DND-41 (cell line): ENCODE results near the gene MRPL36.

Experiments used
- ATAC-seq: fragments of 200-7000 bp; cut with Tn5 transposase; 3 replicates; pipeline ENCODE4 v1.9.1; 2021; ENCODE audit warnings: low read depth; ENCODE audit not compliant: insufficient read depth
- DNase-seq: peaks from one replicate; pipeline ENCODE4 v3.0.0-alpha.2; 2020
- H2AFZ ChIP-seq: 2 replicates; pipeline ENCODE4 v1.6.0; 2012; ENCODE audit warnings: low read depth, low read length
- H3K27ac ChIP-seq: 2 replicates; pipeline ENCODE4 v1.5.1; 2012; ENCODE audit warnings: low read length, inconsistent platforms
- H3K27me3 ChIP-seq: fragments of 200-600 bp; sonication (generic); 2 replicates; pipeline ENCODE4 v1.6.0; 2012; ENCODE audit warnings: low read length, mild to moderate bottlenecking, inconsistent platforms; ENCODE audit not compliant: insufficient read depth, poor library complexity
- H3K36me3 ChIP-seq: 2 replicates; pipeline ENCODE4 v1.5.1; 2012; ENCODE audit warnings: low read length, inconsistent platforms; ENCODE audit not compliant: insufficient read depth
- H3K4me1 ChIP-seq: 2 replicates; pipeline ENCODE4 v1.5.1; 2012; ENCODE audit warnings: mild to moderate bottlenecking, low read length; ENCODE audit not compliant: insufficient read depth
- H3K4me2 ChIP-seq: 2 replicates; pipeline ENCODE4 v1.6.0; 2012; ENCODE audit warnings: mild to moderate bottlenecking, moderate library complexity, low read length, inconsistent platforms; ENCODE audit not compliant: insufficient read depth
- H3K4me3 ChIP-seq, 2 experiments: fragments of 200-600 bp in 1 of 2; shearing (Covaris generic) in 1 of 2; 2 replicates each; pipeline ENCODE4 v1.5.1; 2012 to 2016; ENCODE audit warnings: inconsistent platforms in 2 of 2, low read length in 2 of 2, mild to moderate bottlenecking in 2 of 2, low read depth in 1 of 2, moderate library complexity in 1 of 2
- H3K79me2 ChIP-seq: 2 replicates; pipeline ENCODE4 v1.6.0; 2012; ENCODE audit warnings: low read length, inconsistent platforms; ENCODE audit not compliant: insufficient read depth
- H3K9ac ChIP-seq: 2 replicates; pipeline ENCODE4 v1.6.0; 2012; ENCODE audit warnings: low read depth, mild to moderate bottlenecking, inconsistent platforms, low read length, moderate library complexity
- H3K9me3 ChIP-seq: 2 replicates; pipeline ENCODE4 v1.5.1; 2012; ENCODE audit warnings: low read length, moderate library complexity, mild to moderate bottlenecking, inconsistent platforms; ENCODE audit not compliant: insufficient read depth, severe bottlenecking
- H4K20me1 ChIP-seq: 2 replicates; pipeline ENCODE4 v1.6.0; 2012; ENCODE audit warnings: low read length; ENCODE audit not compliant: insufficient read depth
- EZH2 ChIP-seq: IDR thresholded peaks from 3 replicates; pipeline ENCODE4 v1.6.1; 2012; ENCODE audit warnings: borderline replicate concordance, low read depth, mild to moderate bottlenecking, moderate library complexity, low read length, inconsistent platforms; ENCODE audit not compliant: severe bottlenecking
- TF ChIP-seq, protein P1 (sequence below): IDR thresholded peaks from 2 replicates; pipeline ENCODE4 v1.5.1; 2012; ENCODE audit warnings: borderline replicate concordance, low read length, moderate library complexity, mild to moderate bottlenecking; ENCODE audit not compliant: poor library complexity, severe bottlenecking; ENCODE audit errors: extremely low read depth

Gene MRPL36

DNA sequence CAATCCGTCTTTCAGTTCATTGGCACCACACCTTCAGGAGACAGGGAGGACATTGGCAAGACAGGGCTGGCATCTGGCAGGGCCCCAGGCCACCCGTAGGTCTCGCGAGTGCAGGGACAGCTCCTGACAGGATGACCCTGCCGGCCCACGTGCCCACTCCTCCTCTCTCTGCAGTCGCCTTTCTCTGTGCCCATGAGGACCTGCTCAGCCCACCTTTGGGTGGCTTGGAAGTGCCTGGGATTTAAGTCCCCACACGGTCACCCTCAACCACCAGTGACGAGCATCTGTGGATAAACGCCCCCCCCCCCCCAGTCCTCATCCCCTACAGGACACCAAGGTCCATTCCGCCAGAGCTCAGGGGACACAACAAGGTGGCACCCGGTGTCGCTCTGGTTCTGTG, 4.1 kb downstream of the MRPL36 start:
- Histone ChIP-seq H3K27ac (no peak overlapping the region), H3K27me3 (no peaks in the 10 kb centered on the region)
- no peak for DNase-seq

DNA sequence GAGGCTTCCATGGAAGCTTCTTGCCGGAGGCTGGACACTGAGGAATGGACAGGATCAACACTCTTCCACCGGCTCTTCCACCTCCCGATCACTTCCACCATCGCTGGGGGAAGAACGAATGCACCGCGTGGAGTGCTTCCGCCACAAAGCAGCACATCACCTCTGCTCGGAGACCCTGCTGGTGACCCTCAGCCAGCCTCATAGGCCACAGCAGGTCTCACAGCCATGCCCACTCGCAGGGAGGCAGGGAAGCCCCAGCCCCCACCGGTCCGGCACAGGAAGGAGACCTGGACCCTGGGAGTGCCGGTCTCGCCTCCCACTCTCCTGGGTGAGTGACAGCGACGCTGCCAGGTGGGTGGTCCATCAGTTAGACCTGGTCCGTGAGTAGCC, 4.7 kb downstream of the MRPL36 start:
- Histone ChIP-seq H3K27ac (no peak overlapping the region), H2AFZ (no peak overlapping the region), H4K20me1 (peaks cover 28% of the 10 kb centered on the region; the same call in 1 of the 2 replicates), H3K4me1 (peaks cover 29% of the 10 kb centered on the region), H3K27me3 (no peaks in the 10 kb centered on the region), H3K4me3 (no peak overlapping the region), H3K36me3 (peaks cover 26% of the 10 kb centered on the region), H3K79me2 (peaks cover 22% of the 10 kb centered on the region), H3K4me2 (no peak overlapping the region), H3K9ac (no peak overlapping the region), H3K9me3 (no peaks in the 10 kb centered on the region)
- TF ChIP-seq, protein P1, sequence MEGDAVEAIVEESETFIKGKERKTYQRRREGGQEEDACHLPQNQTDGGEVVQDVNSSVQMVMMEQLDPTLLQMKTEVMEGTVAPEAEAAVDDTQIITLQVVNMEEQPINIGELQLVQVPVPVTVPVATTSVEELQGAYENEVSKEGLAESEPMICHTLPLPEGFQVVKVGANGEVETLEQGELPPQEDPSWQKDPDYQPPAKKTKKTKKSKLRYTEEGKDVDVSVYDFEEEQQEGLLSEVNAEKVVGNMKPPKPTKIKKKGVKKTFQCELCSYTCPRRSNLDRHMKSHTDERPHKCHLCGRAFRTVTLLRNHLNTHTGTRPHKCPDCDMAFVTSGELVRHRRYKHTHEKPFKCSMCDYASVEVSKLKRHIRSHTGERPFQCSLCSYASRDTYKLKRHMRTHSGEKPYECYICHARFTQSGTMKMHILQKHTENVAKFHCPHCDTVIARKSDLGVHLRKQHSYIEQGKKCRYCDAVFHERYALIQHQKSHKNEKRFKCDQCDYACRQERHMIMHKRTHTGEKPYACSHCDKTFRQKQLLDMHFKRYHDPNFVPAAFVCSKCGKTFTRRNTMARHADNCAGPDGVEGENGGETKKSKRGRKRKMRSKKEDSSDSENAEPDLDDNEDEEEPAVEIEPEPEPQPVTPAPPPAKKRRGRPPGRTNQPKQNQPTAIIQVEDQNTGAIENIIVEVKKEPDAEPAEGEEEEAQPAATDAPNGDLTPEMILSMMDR, result no peak
- TF ChIP-seq EZH2, result no peak
- ATAC-seq (no peak), DNase-seq (no peak)

More for the DNA sequence above, 4.1 kb downstream of the MRPL36 start:
- Histone ChIP-seq H3K9me3 (no peaks in the 10 kb centered on the region), H4K20me1 (peaks cover 28% of the 10 kb centered on the region; the same call in 1 of the 2 replicates), H3K4me1 (peaks cover 29% of the 10 kb centered on the region), H3K9ac (no peak overlapping the region), H3K4me3 (no peak overlapping the region), H3K36me3 (peaks cover 26% of the 10 kb centered on the region), H3K4me2 (no peak overlapping the region), H2AFZ (no peak overlapping the region), H3K79me2 (peaks cover 28% of the 10 kb centered on the region)
- TF ChIP-seq, protein P1, result no peak
- no peak for TF ChIP-seq EZH2
- no peak for ATAC-seq

DNA sequence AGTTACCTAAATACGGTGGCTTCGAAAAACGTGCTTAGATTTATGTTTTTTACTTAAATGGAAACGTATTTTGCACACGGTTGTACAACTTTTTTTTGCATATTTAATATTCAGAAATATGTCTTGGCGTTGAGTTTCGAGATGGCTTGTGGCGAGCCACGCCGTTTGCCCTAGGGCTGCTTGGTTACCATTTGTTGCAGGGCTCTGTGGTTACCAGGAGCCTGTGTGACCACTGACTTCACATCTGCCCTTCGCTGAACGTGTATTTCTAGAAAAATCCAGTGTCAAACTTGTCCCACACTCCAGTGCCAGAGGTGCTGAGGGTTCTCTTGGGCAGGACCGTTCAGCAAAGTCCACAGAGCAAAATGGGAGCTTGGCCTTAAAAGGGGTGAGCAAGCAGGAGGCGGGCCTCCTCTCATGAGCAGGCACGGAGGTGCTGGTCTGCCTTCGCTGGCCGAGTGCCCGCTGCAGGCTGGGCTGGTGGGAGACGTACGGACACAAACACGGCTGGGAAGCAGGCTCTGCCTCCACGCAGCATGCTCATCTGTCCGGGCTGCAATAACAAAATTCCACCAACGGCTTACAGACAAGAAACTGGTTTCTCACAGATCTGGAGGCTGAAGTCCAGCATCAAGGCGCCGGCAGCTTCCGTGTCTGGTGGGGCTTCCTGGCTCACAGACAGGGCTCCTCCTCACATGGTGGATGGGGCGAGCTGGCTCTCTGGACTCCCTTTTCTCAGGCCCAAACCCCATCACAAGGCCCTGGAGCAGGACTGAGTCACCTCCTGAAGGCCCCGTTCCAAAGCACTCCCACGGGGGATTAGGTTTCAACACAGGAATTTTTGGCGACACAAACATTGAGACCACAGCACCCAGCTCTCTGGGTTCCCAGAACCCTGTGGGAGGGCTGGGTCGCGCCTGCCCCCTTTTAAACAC, 5.4 kb downstream of the MRPL36 start:
- H3K4me1 ChIP-seq, result peaks cover 29% of the 10 kb centered on the region
- no peak overlapping the region for H3K9ac ChIP-seq
- no peak overlapping the region for H2AFZ ChIP-seq
- H4K20me1 ChIP-seq, result peaks cover 28% of the 10 kb centered on the region; the same call in 1 of the 2 replicates
- peaks cover 17% of the 10 kb centered on the region for H3K79me2 ChIP-seq
- TF ChIP-seq, protein P1, result no peak
- no peak for TF ChIP-seq EZH2
- H3K9me3 ChIP-seq, result no peaks in the 10 kb centered on the region
- ATAC-seq (no peak), DNase-seq (no peak)
- H3K4me3 ChIP-seq, result no peak overlapping the region
- H3K27ac ChIP-seq, result no peak overlapping the region
- no peak overlapping the region for H3K4me2 ChIP-seq
- H3K27me3 ChIP-seq, result no peaks in the 10 kb centered on the region
- H3K36me3 ChIP-seq, result peaks cover 26% of the 10 kb centered on the region
